ENCODE measurements around the gene SPATA13.

Gene SPATA13

GRCh38 chr13:24228852-24229458, 68.4 kb downstream of the SPATA13 start:
- Histone ChIP-seq H2AFZ (ENCODE audit: low read depth) (no peak overlapping the region), H3K27me3 (ENCODE audit: insufficient read depth, low read depth) (no peaks in the 10 kb centered on the region), H4K20me1 (ENCODE audit: insufficient read depth) (no peaks in the 10 kb centered on the region), H3K4me3 (IDR thresholded peaks at IDR 0.05; ENCODE audit: insufficient read depth, low read depth, low read length) (no peak overlapping the region), H3K4me2 (no peak overlapping the region), H3K36me3 (ENCODE audit: insufficient read depth) (no peaks in the 10 kb centered on the region), H3K27ac (no peak overlapping the region), H3K79me2 (ENCODE audit: insufficient read depth, low read depth) (no peaks in the 10 kb centered on the region), H3K4me1 (ENCODE audit: low read depth, poor library complexity, severe bottlenecking) (no peaks in the 10 kb centered on the region), H3K9ac (no peak overlapping the region)
- TF ChIP-seq, protein P1, sequence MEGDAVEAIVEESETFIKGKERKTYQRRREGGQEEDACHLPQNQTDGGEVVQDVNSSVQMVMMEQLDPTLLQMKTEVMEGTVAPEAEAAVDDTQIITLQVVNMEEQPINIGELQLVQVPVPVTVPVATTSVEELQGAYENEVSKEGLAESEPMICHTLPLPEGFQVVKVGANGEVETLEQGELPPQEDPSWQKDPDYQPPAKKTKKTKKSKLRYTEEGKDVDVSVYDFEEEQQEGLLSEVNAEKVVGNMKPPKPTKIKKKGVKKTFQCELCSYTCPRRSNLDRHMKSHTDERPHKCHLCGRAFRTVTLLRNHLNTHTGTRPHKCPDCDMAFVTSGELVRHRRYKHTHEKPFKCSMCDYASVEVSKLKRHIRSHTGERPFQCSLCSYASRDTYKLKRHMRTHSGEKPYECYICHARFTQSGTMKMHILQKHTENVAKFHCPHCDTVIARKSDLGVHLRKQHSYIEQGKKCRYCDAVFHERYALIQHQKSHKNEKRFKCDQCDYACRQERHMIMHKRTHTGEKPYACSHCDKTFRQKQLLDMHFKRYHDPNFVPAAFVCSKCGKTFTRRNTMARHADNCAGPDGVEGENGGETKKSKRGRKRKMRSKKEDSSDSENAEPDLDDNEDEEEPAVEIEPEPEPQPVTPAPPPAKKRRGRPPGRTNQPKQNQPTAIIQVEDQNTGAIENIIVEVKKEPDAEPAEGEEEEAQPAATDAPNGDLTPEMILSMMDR (conservative IDR thresholded peaks at IDR 0.05; ENCODE audit: low read depth, low read length): peak; percentile 72

DNA sequence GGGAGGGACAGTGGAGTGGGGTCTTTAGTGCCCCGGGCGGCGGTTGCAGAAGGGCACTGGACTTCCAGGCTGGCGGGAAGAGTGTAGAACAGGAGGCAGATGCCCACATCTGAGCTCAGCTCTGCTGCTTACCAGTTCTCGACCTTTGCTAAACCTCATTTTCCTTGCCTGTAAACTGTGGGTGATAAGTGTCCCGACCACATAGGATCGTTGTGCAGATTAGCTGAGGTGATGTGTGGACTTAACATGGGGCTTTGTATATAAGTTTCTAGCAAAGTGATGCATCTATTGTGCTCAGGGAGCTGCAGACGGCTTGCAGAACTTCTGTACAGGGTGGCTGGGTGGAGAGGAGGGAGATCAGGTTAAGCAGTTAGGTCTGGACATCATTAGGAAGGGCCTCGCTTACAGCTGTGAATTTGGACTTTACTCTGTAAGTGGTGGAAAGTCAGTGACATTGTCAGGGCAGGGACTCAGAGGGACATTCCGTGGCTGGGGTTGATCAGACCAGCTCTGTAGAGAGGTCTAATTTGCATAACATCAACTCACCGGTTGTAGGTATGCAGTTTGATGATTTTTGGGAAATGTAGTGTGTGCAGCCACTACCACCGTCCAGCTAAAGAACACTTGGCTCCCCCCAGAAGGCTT, 70.0 kb downstream of the SPATA13 start:
- TF ChIP-seq, protein P1 (conservative IDR thresholded peaks at IDR 0.05; ENCODE audit: low read depth, low read length): no peak
- no peak overlapping the region for H3K4me3 ChIP-seq (IDR thresholded peaks at IDR 0.05; ENCODE audit: insufficient read depth, low read depth, low read length)
- H3K9ac ChIP-seq: no peak overlapping the region
- H3K27ac ChIP-seq: no peak overlapping the region
- no peak overlapping the region for H2AFZ ChIP-seq (ENCODE audit: low read depth)
- H3K4me1 ChIP-seq (ENCODE audit: low read depth, poor library complexity, severe bottlenecking): no peaks in the 10 kb centered on the region
- no peaks in the 10 kb centered on the region for H3K79me2 ChIP-seq (ENCODE audit: insufficient read depth, low read depth)
- no peaks in the 10 kb centered on the region for H3K36me3 ChIP-seq (ENCODE audit: insufficient read depth)
- H3K27me3 ChIP-seq (ENCODE audit: insufficient read depth, low read depth): no peaks in the 10 kb centered on the region
- H4K20me1 ChIP-seq (ENCODE audit: insufficient read depth): no peaks in the 10 kb centered on the region
- H3K4me2 ChIP-seq: no peak overlapping the region

- no peak overlapping the region for H3K4me2 ChIP-seq
- TF ChIP-seq, protein P1 (conservative IDR thresholded peaks at IDR 0.05; ENCODE audit: low read depth, low read length): no peak
- no peaks in the 10 kb centered on the region for H3K27me3 ChIP-seq (ENCODE audit: insufficient read depth, low read depth)
- H3K4me3 ChIP-seq (IDR thresholded peaks at IDR 0.05; ENCODE audit: insufficient read depth, low read depth, low read length): no peak overlapping the region
- H3K4me1 ChIP-seq (ENCODE audit: low read depth, poor library complexity, severe bottlenecking): no peaks in the 10 kb centered on the region
- no peaks in the 10 kb centered on the region for H4K20me1 ChIP-seq (ENCODE audit: insufficient read depth)
- no peaks in the 10 kb centered on the region for H3K36me3 ChIP-seq (ENCODE audit: insufficient read depth)
- no peak overlapping the region for H3K27ac ChIP-seq
- H2AFZ ChIP-seq (ENCODE audit: low read depth): no peak overlapping the region
- no peaks in the 10 kb centered on the region for H3K79me2 ChIP-seq (ENCODE audit: insufficient read depth, low read depth)
- no peak overlapping the region for H3K9ac ChIP-seq
Measured at GRCh38 chr13:24231377-24231776, 70.9 kb downstream of the SPATA13 start.

DNA sequence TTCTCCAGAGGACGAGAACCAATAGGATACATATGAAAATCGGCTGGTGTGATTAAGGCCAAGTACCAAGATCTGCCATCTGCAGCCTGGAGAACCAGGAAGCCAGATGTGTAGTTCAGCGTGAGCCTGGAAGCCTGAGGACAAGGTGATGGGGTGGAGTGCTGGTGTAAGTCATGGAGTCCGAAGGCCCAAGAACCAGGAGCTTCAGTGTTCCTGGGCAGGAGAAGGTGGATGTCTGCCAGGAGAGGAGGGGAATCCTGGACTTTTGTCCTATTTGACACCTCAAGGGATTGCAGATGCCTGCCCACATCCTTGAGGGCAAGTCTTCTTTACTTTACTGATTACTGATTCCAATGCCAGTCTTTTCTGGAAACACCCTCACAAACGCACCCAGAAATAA, 71.5 kb downstream of the SPATA13 start:
- Histone ChIP-seq H3K4me2 (no peak overlapping the region), H3K9ac (no peak overlapping the region), H2AFZ (ENCODE audit: low read depth) (no peak overlapping the region), H3K4me1 (ENCODE audit: low read depth, poor library complexity, severe bottlenecking) (no peaks in the 10 kb centered on the region), H3K27me3 (ENCODE audit: insufficient read depth, low read depth) (no peaks in the 10 kb centered on the region), H3K79me2 (ENCODE audit: insufficient read depth, low read depth) (no peaks in the 10 kb centered on the region), H3K27ac (no peak overlapping the region), H4K20me1 (ENCODE audit: insufficient read depth) (no peaks in the 10 kb centered on the region), H3K36me3 (ENCODE audit: insufficient read depth) (no peaks in the 10 kb centered on the region), H3K4me3 (IDR thresholded peaks at IDR 0.05; ENCODE audit: insufficient read depth, low read depth, low read length) (no peak overlapping the region)
- TF ChIP-seq, protein P1 (conservative IDR thresholded peaks at IDR 0.05; ENCODE audit: low read depth, low read length): no peak

Measured in KMS-11 (cell line).